HG03280 (cell line): ENCODE measurements around the gene KLHL3.

Source experiments
- ATAC-seq: cut with Tn5 transposase; IDR thresholded peaks from one replicate; pipeline ENCODE4 v1.9.1; 2021; ENCODE audit warnings: mild to moderate bottlenecking, moderate library complexity; ENCODE audit not compliant: unreplicated experiment

The KLHL3 gene

DNA sequence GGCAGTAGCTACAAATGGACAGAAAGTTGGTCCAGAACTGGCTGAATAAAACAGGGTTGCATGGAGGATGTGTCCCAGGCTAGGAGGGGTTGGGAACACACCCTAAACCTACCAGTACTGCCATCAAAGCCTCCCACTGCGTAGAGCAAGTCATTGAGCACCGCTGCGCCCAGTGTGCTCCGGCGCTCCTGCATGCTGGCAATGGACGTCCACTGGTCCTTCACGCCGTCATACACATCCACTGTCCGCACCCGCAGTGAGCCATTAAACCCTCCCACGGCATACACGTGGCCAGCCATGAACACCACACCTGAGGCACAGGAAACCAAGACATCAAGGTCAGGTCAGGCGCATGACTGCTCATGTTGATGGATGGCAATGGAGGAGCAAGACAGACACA is 97.0 kb downstream of the KLHL3 start:
- no peak for ATAC-seq

- ATAC-seq: no peak
These were observed 98.8 kb downstream of the KLHL3 start for GRCh38 chr5:137636830-137637714.

GRCh38 chr5:137636099-137636498 is 99.8 kb downstream of the KLHL3 start:
- no peak for ATAC-seq

- ATAC-seq: no peak
These were observed 100.4 kb downstream of the KLHL3 start for GRCh38 chr5:137635521-137635921.

DNA sequence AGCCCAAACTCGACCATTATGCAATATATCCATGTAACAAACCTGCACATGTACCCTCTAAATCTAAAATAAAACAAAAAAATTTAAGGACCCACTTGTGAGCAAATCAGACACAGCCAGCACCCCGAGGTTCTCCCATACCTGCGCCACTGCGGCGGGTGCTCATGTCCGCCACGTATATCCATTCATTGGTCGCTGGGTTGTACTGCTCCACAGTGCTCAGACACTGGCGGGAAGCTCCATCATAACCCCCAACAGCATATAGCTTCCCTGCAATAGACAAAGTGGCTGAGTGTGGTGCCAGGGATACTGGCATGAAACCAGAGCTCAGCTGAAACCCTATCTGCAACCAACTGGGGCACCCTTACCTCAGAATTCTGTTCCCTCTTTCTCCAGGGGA is 102.0 kb downstream of the KLHL3 start:
- no peak for ATAC-seq

DNA sequence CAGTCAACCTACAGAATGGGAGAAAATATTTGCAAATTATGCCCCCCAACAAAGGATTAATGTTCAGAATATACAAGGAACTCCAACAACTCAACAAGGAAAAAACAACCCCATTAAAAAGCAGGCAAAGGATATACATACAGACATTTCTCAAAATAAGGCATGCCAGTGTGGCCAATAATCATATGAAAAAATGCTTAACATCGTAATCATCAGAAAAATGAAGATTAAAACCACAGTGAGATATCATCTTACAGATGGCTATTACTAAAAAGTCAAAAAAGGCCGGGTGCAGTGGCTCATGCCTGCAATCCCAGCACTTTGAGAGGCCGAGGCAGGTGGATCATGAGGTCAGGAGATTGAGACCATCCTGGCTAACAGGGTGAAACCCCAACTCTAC is 103.2 kb downstream of the KLHL3 start:
- ATAC-seq: no peak

GRCh38 chr5:137631453-137631852 is 104.4 kb downstream of the KLHL3 start:
- ATAC-seq: no peak

DNA sequence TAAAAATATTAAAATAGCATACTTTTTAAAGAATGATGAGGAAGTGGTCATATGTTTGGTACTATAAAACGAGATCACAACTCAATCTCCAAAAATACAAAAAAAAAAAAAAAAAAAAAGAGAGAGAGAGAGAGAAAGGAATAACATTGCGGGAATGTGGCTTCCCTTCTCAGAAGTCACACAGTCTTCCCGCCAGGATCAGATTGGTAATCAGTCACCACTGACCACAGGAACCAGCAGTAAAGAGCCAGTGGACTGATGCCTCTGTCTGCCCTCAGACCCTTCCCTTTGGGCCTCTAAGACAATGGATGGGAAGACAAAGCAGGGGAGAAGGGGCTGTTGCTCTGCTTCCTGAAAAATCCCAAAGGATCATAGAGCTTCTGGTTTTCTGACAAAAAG is 104.9 kb downstream of the KLHL3 start:
- no peak for ATAC-seq

DNA sequence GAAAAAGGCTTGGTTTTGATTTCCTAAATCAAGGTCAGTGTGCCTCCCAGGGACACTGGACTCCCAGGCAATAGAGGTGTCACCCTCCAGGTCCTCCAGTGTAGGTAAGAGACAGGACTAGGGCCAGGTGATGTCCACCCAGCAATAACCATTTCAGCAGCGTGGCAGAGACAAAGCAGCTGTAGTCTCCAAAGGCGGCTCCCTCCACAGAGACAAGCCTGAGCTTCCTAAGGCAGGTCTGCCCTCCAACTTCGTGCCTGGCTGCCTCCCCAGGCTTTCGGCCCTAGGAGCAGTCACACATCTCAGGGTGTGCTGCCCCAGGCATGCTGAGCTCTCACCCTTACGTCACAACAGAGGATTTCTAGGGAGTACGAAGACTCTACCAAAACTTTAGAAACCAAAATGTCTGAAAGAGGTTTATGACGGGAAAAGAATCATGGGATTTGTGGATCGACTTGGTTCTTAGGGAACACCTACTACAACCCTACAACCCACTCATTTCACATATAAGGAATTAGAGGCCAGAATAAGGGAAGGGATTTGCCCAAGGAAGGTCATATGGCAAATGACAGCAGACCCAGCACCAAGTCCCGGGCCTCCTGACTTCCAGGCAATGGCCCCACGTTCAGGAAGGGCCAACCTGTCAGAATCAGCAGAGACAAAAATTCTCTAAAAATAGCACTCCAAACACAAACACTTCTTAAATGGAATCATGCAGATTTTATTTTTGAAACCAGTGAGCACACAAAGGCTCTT is 105.5 kb downstream of the KLHL3 start:
- no peak for ATAC-seq

DNA sequence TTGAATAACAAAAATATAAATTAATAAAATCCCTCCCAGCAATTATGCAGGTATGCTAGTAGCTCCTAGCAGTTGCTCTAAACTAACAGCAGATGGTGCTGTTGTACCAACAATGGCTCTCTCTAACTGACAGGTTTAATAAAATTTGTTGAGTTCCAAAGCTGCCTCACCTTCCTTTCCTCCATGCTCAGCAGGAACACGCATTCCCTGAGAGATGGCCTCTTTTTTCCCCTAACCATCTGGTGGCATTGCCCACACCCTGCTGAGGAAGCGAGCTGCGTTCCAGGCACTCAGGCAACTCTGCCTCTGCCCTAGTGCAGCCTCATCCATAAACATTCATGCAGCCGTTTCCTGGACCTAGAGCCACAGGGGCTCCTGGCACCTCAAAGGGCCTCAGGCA is 106.2 kb downstream of the KLHL3 start:
- ATAC-seq: no peak

DNA sequence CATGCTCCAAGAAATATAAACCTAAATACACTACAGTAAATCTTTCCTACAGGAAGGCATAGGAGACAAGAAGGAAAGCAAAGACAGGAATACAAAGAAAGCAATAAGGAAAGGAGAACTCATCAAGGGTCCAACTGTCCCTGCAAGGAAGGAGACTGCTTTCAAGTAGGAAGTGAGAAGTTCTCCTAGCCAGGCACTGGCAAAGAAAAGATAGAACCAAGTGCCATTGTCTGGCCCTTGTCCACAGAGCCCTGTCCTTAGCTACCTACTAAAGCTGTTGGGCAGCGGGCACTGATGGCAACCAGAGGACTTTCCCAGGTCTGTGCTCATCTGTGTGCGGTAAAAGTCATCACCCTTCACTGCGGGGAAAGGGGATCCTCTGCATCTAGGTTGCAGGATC is 108.2 kb downstream of the KLHL3 start:
- no peak for ATAC-seq

GRCh38 chr5:137627293-137627692 is 108.6 kb downstream of the KLHL3 start:
- no peak for ATAC-seq

GRCh38 chr5:137624786-137625349 is 111.0 kb downstream of the KLHL3 start:
- ATAC-seq: no peak

DNA sequence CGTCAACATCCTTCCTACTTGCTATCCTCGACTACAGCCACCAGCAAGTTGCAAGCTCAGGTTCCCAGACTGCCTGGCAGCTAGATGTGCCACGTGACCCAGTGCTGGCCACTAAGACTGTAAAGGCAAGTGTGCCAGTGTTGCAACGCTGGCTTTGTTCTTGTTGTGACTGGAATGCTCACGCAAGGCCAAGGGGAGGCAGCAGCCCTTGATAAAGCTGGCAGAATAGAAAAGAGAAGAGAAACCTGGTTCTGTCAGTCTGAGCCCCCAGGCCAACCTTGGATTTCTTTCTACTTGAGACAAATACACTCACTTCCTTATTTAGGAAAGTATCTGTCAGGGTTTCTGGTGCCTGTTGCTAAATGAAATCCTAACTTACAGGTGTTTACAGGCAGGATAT is 113.0 kb downstream of the KLHL3 start:
- ATAC-seq: no peak

GRCh38 chr5:137621861-137622823 is 113.7 kb downstream of the KLHL3 start:
- ATAC-seq: no peak

DNA sequence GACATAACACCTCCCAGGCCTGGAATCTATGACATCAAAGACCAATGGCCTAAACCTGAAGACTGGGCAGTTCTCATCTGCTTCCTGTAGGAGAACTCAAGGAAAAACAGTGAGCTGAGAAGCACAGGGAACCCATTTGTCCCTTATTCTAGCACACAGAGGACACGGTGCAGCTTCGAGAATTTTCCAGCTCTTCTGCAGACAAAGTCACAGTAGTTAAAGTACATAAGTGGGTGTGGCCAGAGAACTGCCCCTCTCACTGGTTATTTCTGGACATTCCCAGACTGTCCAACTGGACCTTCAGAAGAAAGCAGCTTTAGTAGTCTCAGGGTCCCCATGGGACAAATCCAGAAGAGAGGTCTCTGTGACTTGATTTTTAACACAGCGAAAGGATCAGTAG is 114.6 kb downstream of the KLHL3 start:
- no peak for ATAC-seq

DNA sequence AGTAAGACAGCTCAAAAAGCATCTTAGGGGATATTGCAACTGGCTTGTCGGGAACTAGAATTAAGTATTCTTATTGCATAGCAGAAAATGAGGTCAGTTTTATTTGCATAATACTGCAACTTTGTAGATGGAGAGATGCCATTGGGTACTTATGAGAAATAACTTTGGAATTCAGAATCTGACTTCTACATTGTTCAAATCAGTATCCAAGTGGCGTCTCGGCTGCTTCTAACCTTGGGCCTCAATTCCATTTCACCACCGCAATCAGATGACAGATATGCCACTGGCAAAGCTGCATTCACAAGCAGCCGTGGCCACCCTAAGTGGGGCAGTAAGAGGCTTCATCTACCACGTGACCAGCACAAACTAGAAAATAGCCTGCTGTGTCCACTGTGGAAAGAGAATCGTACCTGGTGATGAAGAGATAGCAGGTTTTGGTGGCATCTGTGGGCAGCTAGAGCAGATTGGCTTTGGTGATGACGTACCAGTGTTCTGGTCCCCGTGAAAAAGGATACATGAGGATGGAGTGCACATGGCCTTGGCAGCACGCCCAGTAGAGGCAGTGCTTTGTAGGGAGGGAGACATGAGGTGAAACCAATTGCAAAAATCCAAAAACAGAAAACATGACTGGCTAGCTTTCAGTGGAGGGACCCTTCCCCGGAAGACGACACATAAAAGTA is 116.6 kb downstream of the KLHL3 start:
- no peak for ATAC-seq

DNA sequence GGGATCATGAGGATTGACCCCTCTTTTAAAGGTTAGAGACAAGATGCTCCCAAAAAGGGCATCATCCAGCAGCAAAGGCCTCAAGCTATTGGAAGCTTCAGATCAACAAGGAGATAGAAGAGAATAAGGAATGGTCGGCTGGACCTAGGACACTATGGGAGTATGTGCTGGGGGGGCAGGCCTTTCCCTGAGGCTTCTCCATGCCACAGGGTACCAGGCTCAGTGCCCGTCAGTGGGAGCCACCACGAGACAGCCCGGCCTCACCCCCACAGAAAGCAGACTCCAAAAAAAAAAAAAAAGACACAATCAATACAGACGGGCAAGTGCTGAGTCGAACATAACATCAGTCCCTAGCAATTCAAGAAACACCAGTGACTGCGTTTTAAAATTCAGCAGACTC is 117.4 kb downstream of the KLHL3 start:
- ATAC-seq: no peak

- ATAC-seq: no peak
These were observed 118.2 kb downstream of the KLHL3 start for GRCh38 chr5:137617528-137618205.

GRCh38 chr5:137616046-137616445 is 119.8 kb downstream of the KLHL3 start:
- ATAC-seq: no peak
